OCI-LY7 (cell line): ENCODE results near the gene MILR1. TPM values are rescaled to one million over a fixed set of nuclear protein-coding genes. Genes with fewer than 3 reads are reported as not detected.

ENCODE experiments used
- BruUV-seq: library from RNA; stranded (reverse); fragments of 400-500 nt; replicated peaks from 2 replicates; lab custom pipeline; 2021; lab: Mats Ljungman, UMichigan
- CTCF ChIA-PET: fragments of 300-600 bp; sonication (Branson Sonifier 250); formaldehyde crosslinking; loops from one replicate; lab custom pipeline; 2022; ENCODE audit warnings: antibody characterized with exemption; ENCODE audit not compliant: unreplicated experiment; lab: Charles Lee
- POLR2A ChIA-PET: fragments of 300-600 bp; sonication (Branson Sonifier 250); formaldehyde crosslinking; loops from one replicate; lab custom pipeline; 2022; ENCODE audit warnings: antibody characterized with exemption; lab: Charles Lee
- DNase-seq: peaks from one replicate; pipeline ENCODE4 v3.0.0-alpha.2; 2015; ENCODE audit warnings: low spot score
- H2AFZ ChIP-seq: fragments of 200-600 bp; sonication (generic), shearing (Covaris generic); 2 replicates; pipeline ENCODE4 v1.6.1; 2014; ENCODE audit warnings: mild to moderate bottlenecking, antibody characterized with exemption, low read length, moderate library complexity
- H3K27ac ChIP-seq: fragments of 200-600 bp; sonication (generic); 2 replicates; pipeline ENCODE4 v1.5.1; 2014; ENCODE audit warnings: mixed run types, low read depth, mild to moderate bottlenecking, moderate library complexity, low read length, inconsistent platforms; ENCODE audit not compliant: poor library complexity, severe bottlenecking
- H3K36me3 ChIP-seq: fragments of 200-600 bp; sonication (generic); 2 replicates; pipeline ENCODE4 v1.6.1; 2014; ENCODE audit warnings: mild to moderate bottlenecking, antibody characterized with exemption, low read length, moderate library complexity, mixed read lengths; ENCODE audit not compliant: insufficient read depth
- H3K4me1 ChIP-seq: fragments of 200-600 bp; sonication (generic); 2 replicates; pipeline ENCODE4 v1.5.1; 2014; ENCODE audit warnings: mild to moderate bottlenecking, low read length; ENCODE audit not compliant: insufficient read depth, poor library complexity, severe bottlenecking
- H3K4me2 ChIP-seq: fragments of 200-600 bp; sonication (generic); 2 replicates; pipeline ENCODE4 v1.6.1; 2014; ENCODE audit warnings: mild to moderate bottlenecking, low read length
- H3K4me3 ChIP-seq: fragments of 200-600 bp; sonication (generic); 2 replicates; pipeline ENCODE4 v1.5.1; 2014; ENCODE audit warnings: mild to moderate bottlenecking, low read depth, low read length; ENCODE audit not compliant: poor library complexity, severe bottlenecking
- H3K79me2 ChIP-seq: fragments of 200-600 bp; sonication (generic); 2 replicates; pipeline ENCODE4 v1.6.1; 2016; ENCODE audit warnings: low read depth, mild to moderate bottlenecking, low read length, moderate library complexity, mixed read lengths; ENCODE audit not compliant: insufficient read depth
- H3K9me2 ChIP-seq: fragments of 200-600 bp; sonication (generic); 2 replicates; pipeline ENCODE4 v1.6.1; 2016; ENCODE audit warnings: mild to moderate bottlenecking, low read length, mixed read lengths; ENCODE audit not compliant: insufficient read depth
- H3K9me3 ChIP-seq: fragments of 200-600 bp; sonication (generic); 2 replicates; pipeline ENCODE4 v1.6.1; 2014; ENCODE audit warnings: mild to moderate bottlenecking, mixed run types, low read length, mixed read lengths
- H4K20me1 ChIP-seq: fragments of 200-600 bp; sonication (generic); 2 replicates; pipeline ENCODE4 v1.6.1; 2014; ENCODE audit warnings: mild to moderate bottlenecking, antibody characterized with exemption, low read length, moderate library complexity, mixed read lengths; ENCODE audit not compliant: insufficient read depth
- EZH2phosphoT487 ChIP-seq: fragments of 200-600 bp; sonication (generic); IDR thresholded peaks from 2 replicates; pipeline ENCODE4 v1.6.1; 2018; ENCODE audit warnings: low read depth, borderline replicate concordance, mild to moderate bottlenecking, mixed run types, antibody characterized with exemption, low read length, moderate library complexity, mixed read lengths
- intact Hi-C: fragments of 100-400 bp; cut with micrococcal nuclease; formaldehyde crosslinking; loops from one replicate; pipeline ENCODE4 v1.10.0; 2022; ENCODE audit not compliant: unreplicated experiment
- total RNA-seq, 2 experiments: library from RNA; depleted of rRNA in 1 of 2; stranded (reverse); fragments of >200 nt in 1 of 2; shearing (Covaris generic) in 1 of 2; gene quantifications; 2 replicates each; pipeline ENCODE4 v1.2.3, GENCODE V29; 2014 to 2022
- TF ChIP-seq, protein P1 (sequence below): fragments of 200-600 bp; sonication (generic); conservative IDR thresholded peaks from 2 replicates; pipeline ENCODE4 v1.5.1; 2014; ENCODE audit warnings: mild to moderate bottlenecking, antibody characterized with exemption, low read length, moderate library complexity, mixed read lengths

The MILR1 gene
- total RNA-seq, 2 experiments from 2014 or later: 68.7 to 101 TPM

DNA sequence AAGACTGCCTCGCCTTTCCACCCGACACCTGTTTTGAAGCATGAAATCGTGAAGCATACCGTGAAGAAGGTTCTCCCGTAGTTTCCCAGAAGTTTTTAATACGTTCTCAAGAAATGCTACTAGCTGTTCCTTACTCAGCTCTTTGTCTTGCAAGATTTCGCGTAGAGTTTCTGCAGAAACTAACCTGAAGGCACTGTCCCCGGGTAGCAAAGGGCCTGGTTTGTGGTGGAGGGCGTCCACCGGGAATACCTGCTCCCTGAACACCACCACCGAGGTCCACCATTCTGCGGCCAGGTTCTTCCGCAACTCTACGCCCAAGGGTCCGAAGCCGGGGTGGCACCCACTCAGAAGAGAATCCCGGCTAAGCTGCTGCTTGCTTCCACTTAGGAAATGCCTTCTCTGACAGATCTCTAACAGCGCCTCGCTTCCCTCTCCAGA is 47.5 kb downstream of the MILR1 start:
- ChIA-PET CTCF (interaction anchor here (0.5 kb wide), 1 partner anchor 84 kb away, joined by 4 read pairs; no protein-coding TSS in a partner anchor), POLR2A (interaction anchor here (0.9 to 2.0 kb wide), 9 partner anchors 9 to 84 kb away, joined by 3 to 17 read pairs (median 5); partner anchors contain the start of genes CEP95, DDX5 and MILR1)
- TF ChIP-seq, protein P1, sequence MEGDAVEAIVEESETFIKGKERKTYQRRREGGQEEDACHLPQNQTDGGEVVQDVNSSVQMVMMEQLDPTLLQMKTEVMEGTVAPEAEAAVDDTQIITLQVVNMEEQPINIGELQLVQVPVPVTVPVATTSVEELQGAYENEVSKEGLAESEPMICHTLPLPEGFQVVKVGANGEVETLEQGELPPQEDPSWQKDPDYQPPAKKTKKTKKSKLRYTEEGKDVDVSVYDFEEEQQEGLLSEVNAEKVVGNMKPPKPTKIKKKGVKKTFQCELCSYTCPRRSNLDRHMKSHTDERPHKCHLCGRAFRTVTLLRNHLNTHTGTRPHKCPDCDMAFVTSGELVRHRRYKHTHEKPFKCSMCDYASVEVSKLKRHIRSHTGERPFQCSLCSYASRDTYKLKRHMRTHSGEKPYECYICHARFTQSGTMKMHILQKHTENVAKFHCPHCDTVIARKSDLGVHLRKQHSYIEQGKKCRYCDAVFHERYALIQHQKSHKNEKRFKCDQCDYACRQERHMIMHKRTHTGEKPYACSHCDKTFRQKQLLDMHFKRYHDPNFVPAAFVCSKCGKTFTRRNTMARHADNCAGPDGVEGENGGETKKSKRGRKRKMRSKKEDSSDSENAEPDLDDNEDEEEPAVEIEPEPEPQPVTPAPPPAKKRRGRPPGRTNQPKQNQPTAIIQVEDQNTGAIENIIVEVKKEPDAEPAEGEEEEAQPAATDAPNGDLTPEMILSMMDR: no peak
- TF ChIP-seq EZH2phosphoT487: no peak
- no peaks in the 10 kb centered on the region for H3K9me2 ChIP-seq
- peak overlapping the region; percentile 76 for H3K4me2 ChIP-seq
- peaks cover 74% of the 10 kb centered on the region for H3K36me3 ChIP-seq
- H3K9me3 ChIP-seq: no peaks in the 10 kb centered on the region
- intact Hi-C loops: loop anchor here (1.0 to 5.0 kb wide), 2 partner anchors 189 to 569 kb away; no protein-coding TSS in a partner anchor
- peak overlapping the region; percentile 96 for H3K27ac ChIP-seq
- DNase-seq: peak; percentile 13
- no TSS peak for BruUV-seq
- peak overlapping the region; percentile 87 for H3K4me3 ChIP-seq
- H3K79me2 ChIP-seq: peaks cover 78% of the 10 kb centered on the region
- H2AFZ ChIP-seq: peak overlapping the region; percentile 12; the same call in 1 of the 2 replicates
- H4K20me1 ChIP-seq: peaks cover 23% of the 10 kb centered on the region; the same call in 1 of the 2 replicates
- H3K4me1 ChIP-seq: peaks cover 58% of the 10 kb centered on the region

DNA sequence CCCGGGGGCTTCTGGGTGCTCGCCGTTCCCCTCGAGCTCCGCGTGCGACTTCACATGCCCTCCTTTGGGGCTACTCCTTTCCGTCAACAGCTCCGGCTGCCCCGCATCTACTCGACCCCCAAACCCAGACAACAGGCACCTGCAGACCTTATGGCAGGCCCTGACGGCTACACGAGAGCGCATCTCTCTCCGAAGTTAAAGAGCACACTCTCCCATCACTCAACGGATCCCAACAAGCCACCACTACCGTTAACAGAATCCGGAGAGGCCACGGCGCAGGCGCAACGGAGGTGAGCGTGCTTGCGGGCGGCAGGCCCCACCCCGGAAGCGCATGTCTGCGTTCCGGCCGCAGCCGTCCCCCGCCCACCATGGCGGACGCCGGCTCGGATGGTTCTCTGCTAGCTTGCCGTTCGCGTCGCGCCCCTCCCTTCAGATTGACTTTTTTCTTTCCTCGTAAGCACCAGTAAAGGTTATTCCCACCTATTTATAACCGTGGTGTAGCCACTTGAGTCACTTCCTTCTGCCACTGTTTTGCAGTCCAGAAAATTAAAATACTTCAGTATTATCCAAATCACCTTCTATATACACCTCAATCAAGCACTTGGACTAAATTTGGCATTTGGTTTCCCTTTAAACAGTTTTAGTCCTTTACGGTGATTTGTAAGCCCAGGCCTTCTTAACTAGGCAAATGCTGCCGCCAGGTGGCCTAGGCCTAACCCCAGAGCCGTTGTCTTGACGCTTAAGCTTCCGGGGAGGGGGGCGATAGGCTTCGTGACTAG is 48.1 kb downstream of the MILR1 start, which contains the start of gene POLG2:
TSS of gene POLG2 (minus strand) at position 269 of the 779 bp plus-strand sequence. CDS start at position 183, 86 bp downstream.
- DNase-seq: peak; percentile 96
- Histone ChIP-seq H4K20me1 (peaks cover 27% of the 10 kb centered on the region; the same call in 1 of the 2 replicates), H3K27ac (peak within 1 kb of the TSS; percentile 96), H2AFZ (peak within 1 kb of the TSS; percentile 12; the same call in 1 of the 2 replicates), H3K4me1 (peaks cover 63% of the 10 kb centered on the region), H3K4me2 (peak within 1 kb of the TSS; percentile 76), H3K9me2 (no peaks in the 10 kb centered on the region), H3K9me3 (no peaks in the 10 kb centered on the region), H3K4me3 (peak within 1 kb of the TSS; percentile 87), H3K79me2 (peaks cover 80% of the 10 kb centered on the region), H3K36me3 (peaks cover 74% of the 10 kb centered on the region)
- BruUV-seq: TSS peak; percentile 89
- intact Hi-C loops: loop anchor here (1.0 to 5.0 kb wide), 3 partner anchors 152 to 570 kb away; no protein-coding TSS in a partner anchor
- TF ChIP-seq, protein P1: peak; percentile 86
- TF ChIP-seq EZH2phosphoT487: no peak
- ChIA-PET CTCF (interaction anchor here (0.5 kb wide), 1 partner anchor 85 kb away, joined by 4 read pairs; no protein-coding TSS in a partner anchor), POLR2A (interaction anchor here (0.9 to 2.0 kb wide), 9 partner anchors 9 to 85 kb away, joined by 3 to 17 read pairs (median 5); partner anchors contain the start of genes CEP95, DDX5 and MILR1)
